Measurements from ENCODE around the gene ANP32E.

- TF ChIP-seq FOXP2 (optimal IDR thresholded peaks at IDR 0.05; ENCODE audit: borderline replicate concordance, extremely low read depth, extremely low read length, insufficient read depth) (no peak), TAF1 (IDR thresholded peaks at IDR 0.05; ENCODE audit: borderline replicate concordance, insufficient read depth, low read length) (no peak), REST (IDR thresholded peaks at IDR 0.05; ENCODE audit: insufficient read depth in 1 of 2, low read depth in 2 of 2, low read length in 2 of 2) (no peak), POLR2AphosphoS5 (IDR thresholded peaks at IDR 0.05; ENCODE audit: low read depth, low read length) (no peak)
These were observed 57.4 kb downstream of the ANP32E start for GRCh38 chr1:150178548-150178947.

All from PFSK-1 (cell line).